ENCODE results near the gene MARCHF4.

- TF ChIP-seq POLR2AphosphoS5 (IDR thresholded peaks at IDR 0.05; ENCODE audit: low read depth) (no peak), REST (IDR thresholded peaks at IDR 0.05; ENCODE audit: unreplicated experiment) (no peak), CTCF (conservative IDR thresholded peaks at IDR 0.05; ENCODE audit: low read depth in 2 of 2) (no peak), EZH2 (IDR thresholded peaks at IDR 0.05; ENCODE audit: low read depth, unreplicated experiment) (no peak), CREB1 (CRISPR knock-in tag; IDR thresholded peaks at IDR 0.05; ENCODE audit: low read depth) (no peak), NANOG (IDR thresholded peaks at IDR 0.05; ENCODE audit: borderline replicate concordance) (no peak), EZH2phosphoT487 (IDR thresholded peaks at IDR 0.05; ENCODE audit: unreplicated experiment) (no peak), JUNB (IDR thresholded peaks at IDR 0.05; ENCODE audit: unreplicated experiment) (no peak), ZNF331 (CRISPR knock-in tag; IDR thresholded peaks at IDR 0.05; ENCODE audit: low read depth) (no peak)
Measured at GRCh38 chr2:216369821-216370220, 2.5 kb downstream of the MARCHF4 start.
